ENCODE data around the gene PDE4D. TPM values are rescaled to one million over a fixed set of nuclear protein-coding genes. Genes with fewer than 3 reads are reported as not detected.

PDE4D gene
- total RNA-seq, 2 experiments from 2014 or later: 75.5 to 80.7 TPM

- intact Hi-C loops (cut with micrococcal nuclease): no loop called here
- ChIA-PET POLR2A (no interaction called here), CTCF (no interaction called here)
- Mint-ChIP-seq H3K4me1 (ENCODE audit: low read depth) (peaks cover 11% of the 10 kb centered on the region), H3K36me3 (ENCODE audit: low read depth) (no peaks in the 10 kb centered on the region), H3K4me3 (no peak overlapping the region), H3K27ac (no peak overlapping the region), H3K9me3 (no peaks in the 10 kb centered on the region), H3K27me3 (no peaks in the 10 kb centered on the region)
- no peak for ATAC-seq
- no peak for DNase-seq
- TF ChIP-seq CTCF (IDR thresholded peaks at IDR 0.05): no peak
These were observed 592.6 kb downstream of the PDE4D start for GRCh38 chr5:59300930-59301329.

- POLR2A ChIA-PET: no interaction called here
- H3K4me3 Mint-ChIP-seq: no peak overlapping the region
- H3K9me3 Mint-ChIP-seq: no peaks in the 10 kb centered on the region
- no peaks in the 10 kb centered on the region for H3K27me3 Mint-ChIP-seq
- intact Hi-C loops (cut with micrococcal nuclease): no loop called here
- no peak for DNase-seq
- peaks cover 11% of the 10 kb centered on the region for H3K4me1 Mint-ChIP-seq (ENCODE audit: low read depth)
- no peak overlapping the region for H3K27ac Mint-ChIP-seq
- no peak for TF ChIP-seq CTCF (IDR thresholded peaks at IDR 0.05)
- ATAC-seq: no peak
- no peaks in the 10 kb centered on the region for H3K36me3 Mint-ChIP-seq (ENCODE audit: low read depth)
- CTCF ChIA-PET: interaction anchor here (0.8 to 1.2 kb wide), 2 partner anchors 68 to 110 kb away, joined by 3 to 4 read pairs; no protein-coding TSS in a partner anchor
These were observed 594.5 kb downstream of the PDE4D start for GRCh38 chr5:59299006-59299405.

- no peaks in the 10 kb centered on the region for H3K36me3 Mint-ChIP-seq (ENCODE audit: low read depth)
These were observed 596.9 kb downstream of the PDE4D start for GRCh38 chr5:59296317-59297264.

GRCh38 chr5:59293700-59294099 is 599.8 kb downstream of the PDE4D start:
- intact Hi-C loops (cut with micrococcal nuclease): no loop called here
- ChIA-PET POLR2A (no interaction called here), CTCF (interaction anchor here (1.4 kb wide), 1 partner anchor 106 kb away, joined by 6 read pairs; no protein-coding TSS in a partner anchor)
- ATAC-seq (peak; percentile 60), DNase-seq (peak; percentile 60)
- Mint-ChIP-seq H3K36me3 (ENCODE audit: low read depth) (no peaks in the 10 kb centered on the region), H3K27ac (no peak overlapping the region), H3K9me3 (no peaks in the 10 kb centered on the region), H3K4me3 (no peak overlapping the region), H3K27me3 (no peaks in the 10 kb centered on the region), H3K4me1 (ENCODE audit: low read depth) (peaks cover 11% of the 10 kb centered on the region)
- TF ChIP-seq CTCF (IDR thresholded peaks at IDR 0.05): no peak

More at GRCh38 chr5:59296317-59297264, 596.9 kb downstream of the PDE4D start:
- no peak overlapping the region for H3K4me3 Mint-ChIP-seq
- DNase-seq (no peak), ATAC-seq (no peak)
- H3K4me1 Mint-ChIP-seq (ENCODE audit: low read depth): peaks cover 11% of the 10 kb centered on the region
- POLR2A ChIA-PET: no interaction called here
- H3K27ac Mint-ChIP-seq: no peak overlapping the region
- intact Hi-C loops (cut with micrococcal nuclease): no loop called here
- H3K9me3 Mint-ChIP-seq: no peaks in the 10 kb centered on the region
- no peaks in the 10 kb centered on the region for H3K27me3 Mint-ChIP-seq
- no peak for TF ChIP-seq CTCF (IDR thresholded peaks at IDR 0.05)
- CTCF ChIA-PET: interaction anchor here (1.3 to 1.4 kb wide), 2 partner anchors 20 to 108 kb away, joined by 3 read pairs; no protein-coding TSS in a partner anchor

- Mint-ChIP-seq H3K27ac (no peak overlapping the region), H3K27me3 (no peaks in the 10 kb centered on the region), H3K4me3 (no peak overlapping the region), H3K4me1 (ENCODE audit: low read depth) (peaks cover 4% of the 10 kb centered on the region), H3K36me3 (ENCODE audit: low read depth) (no peaks in the 10 kb centered on the region), H3K9me3 (no peaks in the 10 kb centered on the region)
- ChIA-PET POLR2A (no interaction called here), CTCF (no interaction called here)
- intact Hi-C loops (cut with micrococcal nuclease): no loop called here
- DNase-seq (no peak), ATAC-seq (no peak)
- no peak for TF ChIP-seq CTCF (IDR thresholded peaks at IDR 0.05)
These were observed 601.6 kb downstream of the PDE4D start for GRCh38 chr5:59291941-59292340.
